ENCODE results near the gene GPC6. TPM values are rescaled to one million over a fixed set of nuclear protein-coding genes. Genes with fewer than 3 reads are reported as not detected.

Gene GPC6
- total RNA-seq, 1 experiment from 2014 or later = 1.6 TPM

DNA sequence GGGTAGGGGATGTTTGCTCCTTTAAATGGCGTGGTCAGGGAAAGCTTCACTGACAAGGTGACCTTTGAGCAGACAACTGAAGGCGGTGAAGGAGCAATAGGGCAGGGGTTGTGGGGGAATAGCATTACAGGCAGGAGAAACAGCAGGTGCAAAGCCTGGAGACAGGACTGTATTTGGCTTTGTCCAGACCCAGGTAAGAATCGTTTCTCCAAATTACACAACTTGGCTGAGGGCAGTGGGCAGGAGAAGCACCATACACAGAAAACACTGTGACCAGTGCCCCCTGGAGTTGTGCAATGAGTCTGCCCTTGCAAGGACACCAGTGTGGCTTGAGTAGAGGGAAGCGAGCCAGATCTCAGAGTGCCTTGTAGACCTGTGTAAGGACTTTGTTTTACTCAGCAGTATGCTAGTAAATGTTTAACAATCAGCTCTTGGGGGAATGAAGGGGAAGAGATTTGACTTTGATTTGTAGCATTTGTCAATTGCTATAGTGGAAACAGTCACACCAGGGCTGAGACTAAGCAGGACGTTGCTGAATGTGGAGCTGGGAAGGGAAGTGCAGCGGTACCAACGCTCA, 892.8 kb downstream of the GPC6 start:
- no peaks in the 10 kb centered on the region for H3K27me3 ChIP-seq (replicated peaks)
- DNase-seq (ENCODE audit: low read depth in 1 of 2, low spot score in 2 of 2) = no peak
- H3K4me1 ChIP-seq (replicated peaks) = no peaks in the 10 kb centered on the region
- H3K27ac ChIP-seq = no peak overlapping the region
- no peaks in the 10 kb centered on the region for H3K36me3 ChIP-seq
- no peaks in the 10 kb centered on the region for H3K9me3 ChIP-seq (replicated peaks)
- H3K4me3 ChIP-seq = no peak overlapping the region

DNA sequence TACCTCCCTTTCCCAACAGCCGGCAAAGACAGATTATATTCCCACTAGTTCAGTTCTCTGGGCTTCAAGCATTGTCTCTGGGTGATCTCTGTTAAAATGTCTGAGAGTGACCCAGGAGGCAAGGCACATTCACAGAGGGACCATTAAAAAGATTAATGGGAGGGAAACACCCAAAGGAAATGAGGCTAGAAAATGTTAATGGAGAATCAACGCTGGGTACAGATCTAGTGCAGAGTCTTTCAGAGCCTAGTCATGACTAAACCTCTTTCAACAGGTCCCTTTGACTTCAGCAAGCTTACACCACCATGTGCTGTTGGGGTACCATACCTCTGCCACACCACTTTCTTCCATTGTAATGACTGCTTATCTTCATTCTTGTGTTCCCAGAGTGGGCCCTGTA, 894.3 kb downstream of the GPC6 start:
- Histone ChIP-seq H3K27me3 (replicated peaks) (no peaks in the 10 kb centered on the region), H3K36me3 (no peaks in the 10 kb centered on the region), H3K9me3 (replicated peaks) (no peaks in the 10 kb centered on the region), H3K4me3 (no peak overlapping the region), H3K27ac (no peak overlapping the region), H3K4me1 (replicated peaks) (no peaks in the 10 kb centered on the region)
- no peak for DNase-seq (ENCODE audit: low read depth in 1 of 2, low spot score in 2 of 2)

- H3K36me3 ChIP-seq = no peaks in the 10 kb centered on the region
- no peaks in the 10 kb centered on the region for H3K27me3 ChIP-seq (replicated peaks)
- no peak for DNase-seq (ENCODE audit: low read depth in 1 of 2, low spot score in 2 of 2)
Measured at GRCh38 chr13:94121686-94122085, 895.1 kb downstream of the GPC6 start.

DNA sequence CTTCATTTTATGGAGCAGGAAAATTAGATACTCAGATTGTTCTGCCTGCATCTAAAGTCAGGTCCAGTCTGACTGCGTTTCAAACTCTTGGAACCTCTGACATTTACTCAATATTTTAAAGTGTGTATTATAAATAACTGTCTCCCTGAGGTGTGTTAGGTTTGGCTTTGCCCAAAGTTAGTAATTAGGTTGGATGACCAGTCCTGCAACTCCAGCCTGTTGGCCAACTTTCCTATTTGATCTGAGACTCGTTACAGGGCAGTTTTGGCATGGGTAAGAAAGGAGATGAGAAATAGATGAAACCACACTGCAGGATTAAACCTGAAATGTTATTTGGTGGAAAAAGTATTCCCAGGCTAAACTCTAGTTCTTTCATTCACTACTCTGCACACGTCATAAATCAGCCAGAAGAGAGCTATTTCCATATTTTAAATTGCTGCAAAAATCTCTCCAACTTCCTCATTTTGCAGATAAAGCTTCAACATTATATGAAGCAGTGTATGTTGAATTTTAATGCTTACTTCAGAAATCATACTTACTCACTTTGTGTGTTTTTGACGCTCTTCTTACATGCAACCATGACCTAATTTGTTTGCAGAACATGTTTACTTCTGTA, 895.8 kb downstream of the GPC6 start:
- Histone ChIP-seq H3K27ac (no peak overlapping the region), H3K36me3 (no peaks in the 10 kb centered on the region), H3K4me3 (no peak overlapping the region), H3K4me1 (replicated peaks) (no peaks in the 10 kb centered on the region), H3K27me3 (replicated peaks) (no peaks in the 10 kb centered on the region), H3K9me3 (replicated peaks) (no peaks in the 10 kb centered on the region)
- no peak for DNase-seq (ENCODE audit: low read depth in 1 of 2, low spot score in 2 of 2)

More at GRCh38 chr13:94121686-94122085, 895.1 kb downstream of the GPC6 start:
- H3K4me3 ChIP-seq = no peak overlapping the region
- H3K4me1 ChIP-seq (replicated peaks) = no peaks in the 10 kb centered on the region
- H3K9me3 ChIP-seq (replicated peaks) = no peaks in the 10 kb centered on the region
- no peak overlapping the region for H3K27ac ChIP-seq

DNA sequence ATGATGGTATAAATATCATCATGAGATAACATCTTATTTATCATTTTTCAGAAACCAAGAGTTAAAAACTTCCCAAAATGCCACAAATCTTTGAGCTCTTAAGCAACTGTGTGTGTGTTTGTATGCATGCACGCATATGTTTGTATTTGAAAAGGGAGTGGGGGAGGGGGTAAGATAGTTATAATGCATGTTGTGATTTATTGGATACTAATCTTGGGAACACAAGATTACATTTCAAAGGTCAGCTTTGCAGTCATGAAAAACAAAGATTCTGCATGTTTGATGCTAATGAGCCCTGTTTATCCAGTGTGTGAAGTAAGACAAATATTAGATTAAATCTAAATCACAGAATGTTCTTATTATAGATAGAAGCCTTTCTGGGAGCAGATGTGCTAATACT, 897.0 kb downstream of the GPC6 start:
- Histone ChIP-seq H3K36me3 (no peaks in the 10 kb centered on the region), H3K27ac (no peak overlapping the region), H3K27me3 (replicated peaks) (no peaks in the 10 kb centered on the region), H3K9me3 (replicated peaks) (no peaks in the 10 kb centered on the region), H3K4me1 (replicated peaks) (no peaks in the 10 kb centered on the region), H3K4me3 (no peak overlapping the region)
- no peak for DNase-seq (ENCODE audit: low read depth in 1 of 2, low spot score in 2 of 2)

GRCh38 chr13:94128430-94128829, 901.8 kb downstream of the GPC6 start:
- Histone ChIP-seq H3K4me3 (no peak overlapping the region), H3K36me3 (no peaks in the 10 kb centered on the region), H3K27ac (no peak overlapping the region), H3K4me1 (replicated peaks) (no peaks in the 10 kb centered on the region), H3K9me3 (replicated peaks) (no peaks in the 10 kb centered on the region), H3K27me3 (replicated peaks) (no peaks in the 10 kb centered on the region)
- no peak for DNase-seq (ENCODE audit: low read depth in 1 of 2, low spot score in 2 of 2)

DNA sequence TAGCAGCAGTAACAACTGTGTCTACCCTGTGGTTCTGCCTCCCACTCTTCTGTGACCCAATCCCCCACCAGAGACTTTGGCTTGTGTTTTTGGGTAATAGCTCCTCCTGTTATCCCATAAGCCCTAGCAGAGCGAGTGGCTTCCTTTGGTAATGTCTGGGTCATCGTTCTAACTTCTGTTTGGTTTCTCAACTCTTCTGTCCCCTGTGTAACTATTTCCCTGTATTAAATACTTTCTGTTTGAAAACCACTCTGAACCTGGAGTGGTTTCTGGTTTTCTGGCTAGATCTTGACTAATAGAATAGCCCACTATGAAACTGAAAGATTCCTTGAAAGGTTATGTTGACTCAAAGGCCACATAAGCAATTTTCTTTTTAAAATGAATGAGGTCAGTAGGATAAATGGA, 902.9 kb downstream of the GPC6 start:
- no peaks in the 10 kb centered on the region for H3K9me3 ChIP-seq (replicated peaks)
- H3K27ac ChIP-seq = no peak overlapping the region
- H3K4me1 ChIP-seq (replicated peaks) = no peaks in the 10 kb centered on the region
- H3K36me3 ChIP-seq = no peaks in the 10 kb centered on the region
- DNase-seq (ENCODE audit: low read depth in 1 of 2, low spot score in 2 of 2) = no peak
- H3K27me3 ChIP-seq (replicated peaks) = no peaks in the 10 kb centered on the region
- no peak overlapping the region for H3K4me3 ChIP-seq

- H3K36me3 ChIP-seq = no peaks in the 10 kb centered on the region
- no peak for DNase-seq (ENCODE audit: low read depth in 1 of 2, low spot score in 2 of 2)
- no peak overlapping the region for H3K4me3 ChIP-seq
- H3K4me1 ChIP-seq (replicated peaks) = no peaks in the 10 kb centered on the region
- H3K27me3 ChIP-seq (replicated peaks) = no peaks in the 10 kb centered on the region
- H3K9me3 ChIP-seq (replicated peaks) = no peaks in the 10 kb centered on the region
- H3K27ac ChIP-seq = no peak overlapping the region
Measured at GRCh38 chr13:94138831-94139230, 912.2 kb downstream of the GPC6 start.

GRCh38 chr13:94139393-94139995, 912.9 kb downstream of the GPC6 start:
- DNase-seq (ENCODE audit: low read depth in 1 of 2, low spot score in 2 of 2) = no peak
- Histone ChIP-seq H3K27me3 (replicated peaks) (no peaks in the 10 kb centered on the region), H3K27ac (no peak overlapping the region), H3K9me3 (replicated peaks) (no peaks in the 10 kb centered on the region), H3K4me3 (no peak overlapping the region), H3K36me3 (no peaks in the 10 kb centered on the region), H3K4me1 (replicated peaks) (no peaks in the 10 kb centered on the region)

GRCh38 chr13:94140027-94140426, 913.4 kb downstream of the GPC6 start:
- DNase-seq (ENCODE audit: low read depth in 1 of 2, low spot score in 2 of 2) = no peak
- Histone ChIP-seq H3K27ac (no peak overlapping the region), H3K9me3 (replicated peaks) (no peaks in the 10 kb centered on the region), H3K4me3 (no peak overlapping the region), H3K36me3 (no peaks in the 10 kb centered on the region), H3K4me1 (replicated peaks) (no peaks in the 10 kb centered on the region), H3K27me3 (replicated peaks) (no peaks in the 10 kb centered on the region)

GRCh38 chr13:94140511-94140910, 913.9 kb downstream of the GPC6 start:
- Histone ChIP-seq H3K27me3 (replicated peaks) (no peaks in the 10 kb centered on the region), H3K4me3 (no peak overlapping the region), H3K4me1 (replicated peaks) (no peaks in the 10 kb centered on the region), H3K27ac (no peak overlapping the region), H3K9me3 (replicated peaks) (no peaks in the 10 kb centered on the region), H3K36me3 (no peaks in the 10 kb centered on the region)
- no peak for DNase-seq (ENCODE audit: low read depth in 1 of 2, low spot score in 2 of 2)

- Histone ChIP-seq H3K36me3 (no peaks in the 10 kb centered on the region), H3K4me3 (no peak overlapping the region), H3K4me1 (replicated peaks) (no peaks in the 10 kb centered on the region), H3K27me3 (replicated peaks) (no peaks in the 10 kb centered on the region), H3K9me3 (replicated peaks) (no peaks in the 10 kb centered on the region), H3K27ac (no peak overlapping the region)
- no peak for DNase-seq (ENCODE audit: low read depth in 1 of 2, low spot score in 2 of 2)
Measured at GRCh38 chr13:94143624-94144350, 917.2 kb downstream of the GPC6 start.

DNA sequence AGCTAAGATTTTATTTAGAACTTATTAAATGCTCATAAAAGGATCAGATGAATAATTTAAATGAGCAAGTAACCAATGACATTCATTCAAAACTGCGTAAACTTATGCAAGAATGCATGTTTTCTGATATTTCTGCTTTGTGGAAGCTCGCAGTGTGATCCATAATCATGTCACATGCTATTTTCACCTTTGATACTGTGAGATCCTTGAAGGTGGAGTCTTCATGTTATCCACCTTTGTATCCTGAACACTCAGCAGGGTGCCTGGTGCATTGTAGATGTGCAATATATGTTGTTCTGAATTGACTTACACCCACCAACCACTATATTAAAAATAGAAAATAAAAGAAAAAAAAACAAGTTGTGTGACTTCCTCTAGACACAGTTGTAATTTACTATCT, 919.4 kb downstream of the GPC6 start:
- H3K36me3 ChIP-seq = no peaks in the 10 kb centered on the region
- no peaks in the 10 kb centered on the region for H3K9me3 ChIP-seq (replicated peaks)
- no peak for DNase-seq (ENCODE audit: low read depth in 1 of 2, low spot score in 2 of 2)
- H3K27ac ChIP-seq = no peak overlapping the region
- no peaks in the 10 kb centered on the region for H3K27me3 ChIP-seq (replicated peaks)
- H3K4me1 ChIP-seq (replicated peaks) = no peaks in the 10 kb centered on the region
- H3K4me3 ChIP-seq = no peak overlapping the region

- DNase-seq (ENCODE audit: low read depth in 1 of 2, low spot score in 2 of 2) = no peak
- H3K4me1 ChIP-seq (replicated peaks) = no peaks in the 10 kb centered on the region
- H3K27me3 ChIP-seq (replicated peaks) = no peaks in the 10 kb centered on the region
Measured at GRCh38 chr13:94153586-94153985, 927.0 kb downstream of the GPC6 start.

More at GRCh38 chr13:94153586-94153985, 927.0 kb downstream of the GPC6 start:
- Histone ChIP-seq H3K27ac (no peak overlapping the region), H3K9me3 (replicated peaks) (no peaks in the 10 kb centered on the region), H3K4me3 (no peak overlapping the region), H3K36me3 (no peaks in the 10 kb centered on the region)

Measured in SJSA1 (cell line).